Upper lobe of right lung (tissue), 1 donor: Measurements from ENCODE around the gene ABHD16A. TPM values are rescaled to one million over a fixed set of nuclear protein-coding genes. Genes with fewer than 3 reads are reported as not detected.

Experiments
- ATAC-seq: fragments of 200-7000 bp; cut with Tn5 transposase; one replicate; pipeline ENCODE4 v1.9.1; 2020; ENCODE audit warnings: mild to moderate bottlenecking, moderate library complexity
- DNase-seq: peaks from one replicate; pipeline ENCODE4 v3.0.0-alpha.2; 2020
- H3K27ac ChIP-seq: fragments of 200-600 bp; one replicate; pipeline ENCODE4 v1.8.0; 2022
- H3K27me3 ChIP-seq: fragments of 200-600 bp; one replicate; pipeline ENCODE4 v1.8.0; 2022; ENCODE audit warnings: mild to moderate bottlenecking
- H3K36me3 ChIP-seq: fragments of 200-600 bp; one replicate; pipeline ENCODE4 v1.8.0; 2022
- H3K4me1 ChIP-seq: fragments of 200-600 bp; one replicate; pipeline ENCODE4 v1.8.0; 2022
- H3K4me3 ChIP-seq: fragments of 200-600 bp; one replicate; pipeline ENCODE4 v1.8.0; 2022; ENCODE audit warnings: mild to moderate bottlenecking
- H3K9me3 ChIP-seq: fragments of 200-600 bp; one replicate; pipeline ENCODE4 v1.8.0; 2022
- intact Hi-C: fragments of 100-400 bp; cut with DNase I; formaldehyde crosslinking; loops from one replicate; pipeline ENCODE4 v1.11.0; 2022
- total RNA-seq: library from RNA; stranded (reverse); fragmentation: NEBNext Ultra II Directional; extraction: Animal tissue kit (Norgen Biotek cat#: 25700); gene quantifications from one replicate; pipeline ENCODE4 v1.2.1, GENCODE V29; 2021
- TF ChIP-seq, protein P1 (sequence below): fragments of 200-600 bp; IDR thresholded peaks from one replicate; pipeline ENCODE4 v1.8.0; 2022; ENCODE audit warnings: antibody characterized with exemption
- donor health status: DM: no; HTN: yes; CAD: no; lungs with severe emphysema.

Gene ABHD16A
- total RNA-seq, 1 donor from 2014 or later, result 55.8 TPM

DNA sequence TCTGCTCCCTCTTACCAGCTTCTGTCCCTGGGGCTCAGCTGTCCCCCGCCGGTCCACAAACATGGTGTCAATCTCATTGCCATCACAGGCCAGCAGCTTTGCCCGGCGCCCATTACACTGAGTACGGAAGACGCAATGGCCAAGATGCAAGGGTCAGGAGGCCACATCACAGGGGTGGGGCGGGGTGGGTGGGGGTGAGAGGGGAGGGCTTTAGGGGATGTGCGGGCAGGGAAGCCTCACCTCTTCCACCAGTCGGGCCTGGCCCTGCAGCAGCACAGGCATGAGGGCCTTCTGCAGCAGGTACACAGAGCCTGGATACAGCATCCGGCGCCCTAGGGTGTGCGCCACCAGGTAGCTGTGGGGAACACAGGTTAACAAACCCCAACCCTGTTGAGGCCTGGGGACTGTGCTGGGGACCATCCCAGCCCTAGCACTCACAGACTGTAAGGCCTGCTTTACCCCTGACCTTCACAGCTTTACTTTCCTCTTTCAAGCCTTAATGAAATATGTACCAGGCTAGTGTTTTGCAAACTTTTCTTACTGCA is 11.5 kb downstream of the ABHD16A start:
- no peak for DNase-seq
- H3K9me3 ChIP-seq, result no peaks in the 10 kb centered on the region

DNA sequence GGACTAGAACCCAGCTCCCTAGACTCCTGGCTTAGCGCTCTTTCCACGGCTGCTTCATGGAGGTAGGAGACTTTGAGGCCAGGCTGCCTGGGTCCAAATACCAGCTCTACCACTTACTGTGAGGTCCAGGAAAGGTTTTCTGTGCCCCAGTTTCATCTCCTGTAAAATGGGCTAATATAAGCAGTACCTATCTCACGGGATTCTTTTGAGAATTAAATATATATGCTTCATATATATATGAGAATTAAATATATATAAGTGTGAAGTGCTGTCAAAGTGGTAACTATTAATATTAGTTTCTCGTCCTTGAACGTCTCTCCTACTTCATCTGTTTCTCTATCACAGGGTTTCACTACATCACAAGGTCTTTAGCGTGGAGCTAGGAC is 12.1 kb downstream of the ABHD16A start:
- H3K4me1 ChIP-seq, result no peaks in the 10 kb centered on the region
- intact Hi-C loops, result loop anchor here (10.0 kb wide), 1 partner anchor 144 kb away; no protein-coding TSS in a partner anchor
- no peaks in the 10 kb centered on the region for H3K9me3 ChIP-seq
- H3K27me3 ChIP-seq, result no peaks in the 10 kb centered on the region
- TF ChIP-seq, protein P1, sequence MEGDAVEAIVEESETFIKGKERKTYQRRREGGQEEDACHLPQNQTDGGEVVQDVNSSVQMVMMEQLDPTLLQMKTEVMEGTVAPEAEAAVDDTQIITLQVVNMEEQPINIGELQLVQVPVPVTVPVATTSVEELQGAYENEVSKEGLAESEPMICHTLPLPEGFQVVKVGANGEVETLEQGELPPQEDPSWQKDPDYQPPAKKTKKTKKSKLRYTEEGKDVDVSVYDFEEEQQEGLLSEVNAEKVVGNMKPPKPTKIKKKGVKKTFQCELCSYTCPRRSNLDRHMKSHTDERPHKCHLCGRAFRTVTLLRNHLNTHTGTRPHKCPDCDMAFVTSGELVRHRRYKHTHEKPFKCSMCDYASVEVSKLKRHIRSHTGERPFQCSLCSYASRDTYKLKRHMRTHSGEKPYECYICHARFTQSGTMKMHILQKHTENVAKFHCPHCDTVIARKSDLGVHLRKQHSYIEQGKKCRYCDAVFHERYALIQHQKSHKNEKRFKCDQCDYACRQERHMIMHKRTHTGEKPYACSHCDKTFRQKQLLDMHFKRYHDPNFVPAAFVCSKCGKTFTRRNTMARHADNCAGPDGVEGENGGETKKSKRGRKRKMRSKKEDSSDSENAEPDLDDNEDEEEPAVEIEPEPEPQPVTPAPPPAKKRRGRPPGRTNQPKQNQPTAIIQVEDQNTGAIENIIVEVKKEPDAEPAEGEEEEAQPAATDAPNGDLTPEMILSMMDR, result no peak
- peaks cover 100% of the 10 kb centered on the region for H3K36me3 ChIP-seq
- ATAC-seq, result no peak
- H3K4me3 ChIP-seq, result no peak overlapping the region
- DNase-seq, result no peak
- no peak overlapping the region for H3K27ac ChIP-seq

More for the DNA sequence above, 11.5 kb downstream of the ABHD16A start:
- Histone ChIP-seq H3K4me3 (no peak overlapping the region), H3K27ac (no peak overlapping the region), H3K27me3 (no peaks in the 10 kb centered on the region), H3K36me3 (peaks cover 100% of the 10 kb centered on the region), H3K4me1 (no peaks in the 10 kb centered on the region)
- intact Hi-C loops, result loop anchor here (10.0 kb wide), 1 partner anchor 143 kb away; no protein-coding TSS in a partner anchor
- no peak for ATAC-seq
- TF ChIP-seq, protein P1, result no peak

DNA sequence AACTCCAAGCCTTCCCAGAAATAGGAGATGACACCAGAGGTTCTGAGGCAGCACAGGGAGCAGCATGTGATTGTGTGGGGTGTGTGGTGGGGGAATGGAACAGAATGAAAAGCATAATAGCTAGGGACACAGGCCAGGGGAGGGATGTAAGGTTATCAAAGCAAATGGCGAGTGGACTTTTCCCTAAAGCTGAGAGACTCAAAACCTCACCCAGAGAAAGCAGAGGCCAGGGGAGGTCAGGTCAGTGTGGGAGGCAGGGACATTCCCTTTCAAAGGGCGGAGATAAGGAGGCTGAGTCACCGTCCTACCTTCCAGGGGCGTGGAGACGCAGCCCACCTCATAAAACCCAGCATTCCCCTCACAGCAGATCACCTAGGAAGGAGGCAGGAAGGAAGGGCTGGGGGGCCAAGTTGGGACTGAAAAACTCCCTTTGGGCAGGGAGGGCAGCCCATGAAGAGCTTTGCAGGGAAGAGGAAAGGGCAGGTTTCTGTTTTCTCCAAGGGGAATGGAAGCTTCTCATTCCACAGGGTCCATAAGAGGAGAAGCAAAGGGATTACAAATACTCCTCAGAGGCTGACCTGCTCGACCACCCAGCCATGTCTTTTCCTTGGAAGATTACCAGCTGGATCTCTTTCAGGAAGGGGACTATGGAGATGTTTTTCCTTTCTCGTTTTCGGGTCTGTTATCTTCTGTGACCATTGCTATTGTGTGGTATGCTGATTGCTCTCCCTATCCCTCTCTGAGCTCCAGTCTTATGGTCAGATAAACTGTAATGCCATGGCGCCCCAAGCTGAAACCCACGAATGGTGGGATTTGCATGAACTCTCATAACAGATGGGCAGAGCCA is 12.7 kb downstream of the ABHD16A start:
- Histone ChIP-seq H3K27me3 (no peaks in the 10 kb centered on the region), H3K9me3 (no peaks in the 10 kb centered on the region), H3K4me3 (no peak overlapping the region), H3K4me1 (no peaks in the 10 kb centered on the region), H3K36me3 (peaks cover 97% of the 10 kb centered on the region), H3K27ac (no peak overlapping the region)
- TF ChIP-seq, protein P1, result no peak
- intact Hi-C loops, result loop anchor here (10.0 kb wide), 1 partner anchor 144 kb away; no protein-coding TSS in a partner anchor
- ATAC-seq, result no peak
- no peak for DNase-seq

DNA sequence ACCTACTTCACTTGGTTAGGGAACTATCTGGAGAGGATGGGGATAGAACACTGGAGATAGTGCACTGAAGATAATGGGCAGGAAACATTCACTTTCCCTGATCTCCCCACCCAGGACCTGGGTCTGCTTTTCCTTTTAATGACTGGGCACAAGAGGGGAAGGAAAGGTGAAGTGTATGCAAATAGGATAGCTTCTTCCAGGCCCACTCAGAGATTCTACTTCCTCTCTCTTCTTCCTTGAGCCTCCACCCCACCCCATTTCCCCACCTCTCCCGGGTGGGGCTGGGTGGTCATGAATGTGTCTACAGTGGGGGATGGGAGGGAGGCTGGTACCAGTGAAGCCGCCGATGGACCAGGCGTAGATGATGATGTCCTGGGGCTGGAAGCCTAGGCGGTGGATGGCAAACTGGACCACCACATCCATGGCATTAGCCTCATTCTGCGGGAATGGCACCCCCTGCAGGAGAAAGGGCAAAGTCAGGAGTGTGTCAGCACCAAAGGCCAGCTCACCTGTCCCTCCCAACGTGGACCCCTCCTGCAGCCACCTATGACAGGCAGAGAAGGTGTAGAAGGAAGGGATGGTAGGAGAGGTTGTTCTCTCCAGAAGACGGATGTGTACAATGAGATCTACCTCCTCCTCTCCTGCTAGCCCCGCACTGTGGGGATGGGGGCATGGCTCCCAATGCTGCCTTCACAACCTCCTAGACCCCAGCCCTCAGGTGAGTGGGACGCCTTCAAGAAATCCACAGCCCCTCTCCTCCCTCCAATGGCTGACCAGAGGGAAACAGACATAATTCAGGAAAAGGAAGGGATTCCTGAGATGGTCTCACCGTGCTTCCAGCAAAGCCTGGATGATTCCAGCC is 13.6 kb downstream of the ABHD16A start:
- Histone ChIP-seq H3K4me3 (no peak overlapping the region), H3K9me3 (no peaks in the 10 kb centered on the region), H3K36me3 (peaks cover 88% of the 10 kb centered on the region), H3K4me1 (no peaks in the 10 kb centered on the region), H3K27me3 (no peaks in the 10 kb centered on the region), H3K27ac (no peak overlapping the region)
- intact Hi-C loops, result loop anchor here (10.0 kb wide), 1 partner anchor 145 kb away; no protein-coding TSS in a partner anchor
- TF ChIP-seq, protein P1, result peak; percentile 25
- ATAC-seq (no peak), DNase-seq (no peak)

DNA sequence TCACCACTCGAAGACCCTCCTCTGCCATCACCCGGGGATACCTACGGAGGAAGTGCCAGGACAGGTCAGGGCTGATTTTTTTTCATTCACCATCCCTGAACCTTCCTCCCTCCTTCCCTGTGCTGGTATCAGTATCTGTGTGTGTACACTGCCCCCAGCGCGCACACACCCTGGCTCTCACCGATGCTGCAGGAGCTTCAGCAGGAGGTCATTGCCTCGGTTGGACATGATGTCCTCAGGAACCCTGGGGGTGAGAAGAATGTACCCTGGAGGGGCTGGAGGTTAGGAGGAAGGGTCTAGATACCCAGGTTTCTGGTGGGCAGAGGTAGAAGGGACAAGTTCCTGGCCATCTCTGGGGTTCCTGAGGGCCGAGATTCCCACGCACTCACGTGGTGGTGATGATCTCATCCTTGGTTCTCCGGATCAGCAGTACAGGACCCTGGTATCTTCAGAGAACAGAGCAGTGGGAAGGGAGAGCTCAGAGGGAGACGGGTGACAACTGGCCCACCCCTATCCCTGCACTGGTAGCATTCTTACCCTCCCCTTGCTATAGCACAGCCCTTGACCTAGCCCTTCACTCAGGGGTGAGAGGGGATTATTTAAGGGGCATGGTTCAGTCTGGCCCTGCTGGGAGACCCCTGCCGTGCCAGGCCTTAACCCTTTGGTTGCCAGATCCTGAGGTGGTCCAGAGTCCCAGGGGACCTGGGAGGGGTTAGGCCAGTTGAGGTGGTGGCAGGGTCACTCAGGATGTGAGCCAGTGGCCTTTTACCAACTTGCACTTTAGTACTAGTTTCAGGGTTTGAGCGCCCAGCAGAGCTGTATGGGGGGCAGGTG is 15.0 kb downstream of the ABHD16A start:
- no peaks in the 10 kb centered on the region for H3K4me1 ChIP-seq
- peaks cover 74% of the 10 kb centered on the region for H3K36me3 ChIP-seq
- intact Hi-C loops, result no loop called here
- ATAC-seq, result no peak
- no peaks in the 10 kb centered on the region for H3K9me3 ChIP-seq
- H3K27ac ChIP-seq, result no peak overlapping the region
- TF ChIP-seq, protein P1, result no peak
- H3K27me3 ChIP-seq, result no peaks in the 10 kb centered on the region
- no peak overlapping the region for H3K4me3 ChIP-seq
- no peak for DNase-seq
